Measurements from ENCODE around the gene SLC1A2. TPM values are rescaled to one million over a fixed set of nuclear protein-coding genes. Genes with fewer than 3 reads are reported as not detected.

The SLC1A2 gene
- total RNA-seq, 1 experiment from 2014 or later: 0.11 TPM

GRCh38 chr11:35389112-35389511 lies 30.2 kb downstream of the SLC1A2 start:
- Histone ChIP-seq H3K9me3 (ENCODE audit: low read depth, low read length, poor library complexity, severe bottlenecking) (no peaks in the 10 kb centered on the region), H3K36me3 (ENCODE audit: insufficient read depth, low read length, poor library complexity, severe bottlenecking) (no peaks in the 10 kb centered on the region), H3K27me3 (replicated peaks; ENCODE audit: insufficient read depth, low read depth, low read length, poor library complexity) (peaks cover 9% of the 10 kb centered on the region), H3K4me1 (ENCODE audit: insufficient read depth, low read length, poor library complexity, severe bottlenecking) (peaks cover 18% of the 10 kb centered on the region), H3K4me3 (ENCODE audit: low read depth, low read length, poor library complexity, severe bottlenecking) (no peak overlapping the region), H3K27ac (ENCODE audit: low read depth, low read length, poor library complexity, severe bottlenecking) (no peak overlapping the region)
- intact Hi-C loops (cut with micrococcal nuclease; ENCODE audit: unreplicated experiment): no loop called here
- no peak for DNase-seq (ENCODE audit: low spot score)
- POLR2A ChIA-PET (ENCODE audit: low non-redundant PET): interaction anchor here (0.7 kb wide), 1 partner anchor 24 kb away, joined by 8 read pairs; no protein-coding TSS in a partner anchor
- CTCF ChIA-PET: interaction anchor here (1.4 kb wide), 1 partner anchor 463 kb away, joined by 4 read pairs; no protein-coding TSS in a partner anchor
- BruUV-seq (replicated peaks): no TSS peak
- TF ChIP-seq EZH2 (IDR thresholded peaks at IDR 0.05; ENCODE audit: borderline replicate concordance, low read depth, low read length, poor library complexity, severe bottlenecking): no peak
- TF ChIP-seq CTCF (conservative IDR thresholded peaks at IDR 0.05; ENCODE audit: low read depth, low read length): no peak

GRCh38 chr11:35388061-35388460 lies 31.3 kb downstream of the SLC1A2 start:
- no TSS peak for BruUV-seq (replicated peaks)
- peaks cover 8% of the 10 kb centered on the region for H3K4me1 ChIP-seq (ENCODE audit: insufficient read depth, low read length, poor library complexity, severe bottlenecking)
- ChIA-PET POLR2A (ENCODE audit: low non-redundant PET) (no interaction called here), CTCF (interaction anchor here (0.6 to 1.4 kb wide), 3 partner anchors 390 to 875 kb away, joined by 3 to 5 read pairs (median 4); no protein-coding TSS in a partner anchor)
- H3K4me3 ChIP-seq (ENCODE audit: low read depth, low read length, poor library complexity, severe bottlenecking): no peak overlapping the region
- H3K27me3 ChIP-seq (replicated peaks; ENCODE audit: insufficient read depth, low read depth, low read length, poor library complexity): peaks cover 19% of the 10 kb centered on the region
- TF ChIP-seq CTCF (conservative IDR thresholded peaks at IDR 0.05; ENCODE audit: low read depth, low read length) (no peak), EZH2 (IDR thresholded peaks at IDR 0.05; ENCODE audit: borderline replicate concordance, low read depth, low read length, poor library complexity, severe bottlenecking) (no peak)
- no peaks in the 10 kb centered on the region for H3K9me3 ChIP-seq (ENCODE audit: low read depth, low read length, poor library complexity, severe bottlenecking)
- H3K27ac ChIP-seq (ENCODE audit: low read depth, low read length, poor library complexity, severe bottlenecking): no peak overlapping the region
- intact Hi-C loops (cut with micrococcal nuclease; ENCODE audit: unreplicated experiment): no loop called here
- no peak for DNase-seq (ENCODE audit: low spot score)
- H3K36me3 ChIP-seq (ENCODE audit: insufficient read depth, low read length, poor library complexity, severe bottlenecking): no peaks in the 10 kb centered on the region

GRCh38 chr11:35387111-35387982 lies 32.0 kb downstream of the SLC1A2 start:
- intact Hi-C loops (cut with micrococcal nuclease; ENCODE audit: unreplicated experiment): no loop called here
- H3K36me3 ChIP-seq (ENCODE audit: insufficient read depth, low read length, poor library complexity, severe bottlenecking): no peaks in the 10 kb centered on the region
- H3K27me3 ChIP-seq (replicated peaks; ENCODE audit: insufficient read depth, low read depth, low read length, poor library complexity): peaks cover 24% of the 10 kb centered on the region
- DNase-seq (ENCODE audit: low spot score): peak; percentile 35
- ChIA-PET CTCF (interaction anchor here (0.8 to 1.4 kb wide), 2 partner anchors 390 to 461 kb away, joined by 4 to 5 read pairs; no protein-coding TSS in a partner anchor), POLR2A (ENCODE audit: low non-redundant PET) (no interaction called here)
- no TSS peak for BruUV-seq (replicated peaks)
- H3K9me3 ChIP-seq (ENCODE audit: low read depth, low read length, poor library complexity, severe bottlenecking): no peaks in the 10 kb centered on the region
- no peak overlapping the region for H3K4me3 ChIP-seq (ENCODE audit: low read depth, low read length, poor library complexity, severe bottlenecking)
- peaks cover under 1% of the 10 kb centered on the region for H3K4me1 ChIP-seq (ENCODE audit: insufficient read depth, low read length, poor library complexity, severe bottlenecking)
- TF ChIP-seq EZH2 (IDR thresholded peaks at IDR 0.05; ENCODE audit: borderline replicate concordance, low read depth, low read length, poor library complexity, severe bottlenecking) (no peak), CTCF (conservative IDR thresholded peaks at IDR 0.05; ENCODE audit: low read depth, low read length) (no peak)
- no peak overlapping the region for H3K27ac ChIP-seq (ENCODE audit: low read depth, low read length, poor library complexity, severe bottlenecking)
